HG03280 (cell line): ENCODE measurements around the gene APOC1.
A peak's percentile ranks its signal among the peaks of the same experiment; 100 is the strongest.
"Not testable (repeated sequence)": the region's sequence is repeated elsewhere in the genome, so short reads cannot be mapped to it uniquely, and the experiment has no call there.

ENCODE experiments used
- ATAC-seq: cut with Tn5 transposase; IDR thresholded peaks from one replicate; pipeline ENCODE4 v1.9.1; 2021; ENCODE audit warnings: mild to moderate bottlenecking, moderate library complexity; ENCODE audit not compliant: unreplicated experiment

APOC1 gene

GRCh38 chr19:44912854-44913253, 1.6 kb upstream of the APOC1 start:
- no peak for ATAC-seq

GRCh38 chr19:44913512-44914432, 636 bp upstream of the APOC1 start:
- not testable (repeated sequence) for ATAC-seq

DNA sequence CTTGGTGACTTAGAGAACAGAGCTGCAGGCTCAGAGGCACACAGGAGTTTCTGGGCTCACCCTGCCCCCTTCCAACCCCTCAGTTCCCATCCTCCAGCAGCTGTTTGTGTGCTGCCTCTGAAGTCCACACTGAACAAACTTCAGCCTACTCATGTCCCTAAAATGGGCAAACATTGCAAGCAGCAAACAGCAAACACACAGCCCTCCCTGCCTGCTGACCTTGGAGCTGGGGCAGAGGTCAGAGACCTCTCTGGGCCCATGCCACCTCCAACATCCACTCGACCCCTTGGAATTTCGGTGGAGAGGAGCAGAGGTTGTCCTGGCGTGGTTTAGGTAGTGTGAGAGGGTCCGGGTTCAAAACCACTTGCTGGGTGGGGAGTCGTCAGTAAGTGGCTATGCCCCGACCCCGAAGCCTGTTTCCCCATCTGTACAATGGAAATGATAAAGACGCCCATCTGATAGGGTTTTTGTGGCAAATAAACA, 9.9 kb downstream of the APOC1 start:
- ATAC-seq, result no peak

DNA sequence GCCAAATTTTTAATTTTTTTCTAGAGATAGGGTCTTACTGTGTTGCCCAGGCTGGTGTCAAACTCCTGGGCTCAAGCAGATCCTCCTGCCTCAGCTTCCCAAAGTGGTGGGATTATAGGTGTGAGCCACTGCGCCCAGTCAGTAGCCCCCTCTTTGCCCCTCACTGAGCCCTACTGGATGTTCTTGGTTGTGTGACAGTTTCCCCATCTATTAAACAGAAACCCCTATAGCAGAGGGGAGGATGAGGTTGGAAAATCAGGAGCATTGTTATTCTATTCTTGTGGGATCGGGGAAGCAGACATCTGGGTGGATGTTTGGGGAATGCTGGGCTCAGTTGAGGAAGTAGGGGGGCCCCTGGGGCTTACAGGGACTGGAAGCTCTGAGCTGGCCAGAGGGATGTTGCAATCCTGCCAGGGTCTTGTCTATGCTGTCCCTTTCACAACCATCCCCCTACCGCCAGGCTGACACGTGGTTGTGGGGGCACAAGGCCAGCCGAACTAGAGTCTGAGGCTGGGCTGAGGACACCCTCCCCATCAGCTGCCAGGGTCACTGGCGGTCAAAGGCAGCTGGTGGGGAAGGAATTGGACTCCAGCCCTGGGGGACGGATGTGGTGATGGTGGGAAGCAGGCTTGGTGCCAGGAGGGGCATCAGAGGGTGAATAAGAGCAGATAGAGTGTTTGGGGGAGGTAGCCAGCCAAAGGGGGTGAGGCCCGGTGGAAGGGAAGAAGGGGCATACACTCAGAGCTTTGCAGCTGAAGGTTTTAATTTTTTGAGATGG, 10.9 kb downstream of the APOC1 start:
- ATAC-seq, result no peak

- ATAC-seq, result not testable (repeated sequence)
These were observed 12.1 kb downstream of the APOC1 start for GRCh38 chr19:44926245-44927077.

DNA sequence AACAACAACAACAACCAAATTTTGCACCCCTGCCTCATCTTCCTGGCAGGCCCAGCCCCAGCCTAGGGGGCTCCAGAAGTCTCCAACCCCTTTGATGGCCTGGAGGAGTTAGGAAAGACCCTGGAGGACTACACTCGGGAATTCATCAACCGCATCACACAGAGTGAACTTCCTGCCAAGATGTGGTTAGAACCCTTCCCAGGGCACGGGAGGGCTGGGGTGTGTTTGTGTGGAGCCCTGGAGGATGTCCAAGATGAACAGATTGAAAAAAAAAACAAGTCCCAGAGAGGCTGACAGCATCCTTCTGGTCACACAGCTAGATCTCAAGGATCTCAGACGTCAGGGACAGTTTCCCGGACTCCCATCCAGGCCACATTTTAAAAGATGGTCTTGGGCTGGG, 13.3 kb downstream of the APOC1 start:
- no peak for ATAC-seq

- ATAC-seq, result no peak
These were observed 15.7 kb downstream of the APOC1 start for GRCh38 chr19:44930088-44930487.

DNA sequence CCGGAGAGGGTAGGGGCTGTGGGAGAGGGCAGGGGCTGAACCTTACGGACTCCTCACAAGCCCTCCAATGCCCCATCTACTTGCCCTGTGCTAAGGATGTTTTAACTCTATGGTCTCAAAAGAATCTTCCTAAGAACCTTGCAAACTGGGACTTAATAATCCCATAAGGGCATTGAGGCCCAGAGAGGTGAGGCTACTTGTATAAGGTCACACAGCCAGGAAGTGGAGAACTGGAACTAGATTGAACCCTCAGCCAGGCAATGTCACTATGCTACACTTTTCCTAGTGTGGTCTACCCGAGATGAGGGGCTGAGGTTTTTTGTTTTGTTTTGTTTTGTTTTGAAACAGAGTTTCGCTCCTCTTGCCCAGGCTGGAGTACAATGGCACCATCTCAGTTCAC, 17.1 kb downstream of the APOC1 start:
- no peak for ATAC-seq

DNA sequence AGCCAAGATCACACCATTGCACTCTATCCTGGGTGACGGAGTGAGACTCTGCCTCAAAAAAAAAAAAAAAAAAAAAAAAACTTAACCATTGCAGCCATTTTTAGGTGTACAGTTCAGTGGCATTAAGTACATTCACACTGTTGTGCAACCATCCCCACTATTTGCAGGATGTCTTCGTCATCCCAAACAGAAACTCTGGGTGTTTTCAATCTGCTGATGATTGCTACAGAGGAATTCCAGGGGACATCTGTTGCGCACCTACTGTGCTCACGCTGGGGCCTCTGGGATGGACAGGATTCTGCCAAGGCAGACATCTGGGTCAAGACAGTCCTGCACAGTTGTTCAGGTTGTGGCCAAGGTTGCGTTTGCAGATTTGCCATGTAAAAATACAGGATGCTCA, 25.3 kb downstream of the APOC1 start:
- no peak for ATAC-seq

- no peak for ATAC-seq
These were observed 27.7 kb downstream of the APOC1 start, which contains the start of gene APOC4 for GRCh38 chr19:44942067-44942571. APOC4 (plus strand) TSS chr19:44942237; CDS start chr19:44942278, 41 bp downstream.

- peak; percentile 79 for ATAC-seq
These were observed 29.4 kb downstream of the APOC1 start for GRCh38 chr19:44943801-44944249.

DNA sequence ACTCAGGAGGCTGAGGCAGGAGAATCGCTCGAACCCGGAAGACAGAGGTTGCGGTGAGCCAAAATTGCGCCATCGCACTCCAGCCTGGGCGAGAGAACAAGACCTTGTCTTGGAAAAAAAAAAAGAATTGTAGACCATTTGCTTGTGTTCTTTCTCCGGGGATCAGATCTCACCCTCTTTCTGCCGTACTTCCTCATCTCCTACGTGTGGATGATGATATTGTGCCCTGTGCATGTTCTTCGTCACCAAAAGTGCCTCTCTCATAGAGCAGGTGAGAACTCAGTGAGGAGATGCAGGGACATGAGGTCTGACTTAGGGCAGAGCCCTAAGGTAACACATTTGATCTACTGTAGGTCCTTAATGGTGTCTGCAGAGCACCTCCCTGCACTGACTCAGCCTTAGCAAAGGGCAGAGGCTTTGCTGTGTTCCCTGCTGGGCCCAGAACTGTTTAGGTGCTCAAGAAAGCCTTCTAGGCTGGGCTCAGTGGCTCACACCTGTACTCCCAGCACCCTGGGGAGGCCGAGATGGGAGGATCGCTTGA, 32.7 kb downstream of the APOC1 start:
- ATAC-seq, result no peak

GRCh38 chr19:44948237-44948636, 33.8 kb downstream of the APOC1 start:
- no peak for ATAC-seq

DNA sequence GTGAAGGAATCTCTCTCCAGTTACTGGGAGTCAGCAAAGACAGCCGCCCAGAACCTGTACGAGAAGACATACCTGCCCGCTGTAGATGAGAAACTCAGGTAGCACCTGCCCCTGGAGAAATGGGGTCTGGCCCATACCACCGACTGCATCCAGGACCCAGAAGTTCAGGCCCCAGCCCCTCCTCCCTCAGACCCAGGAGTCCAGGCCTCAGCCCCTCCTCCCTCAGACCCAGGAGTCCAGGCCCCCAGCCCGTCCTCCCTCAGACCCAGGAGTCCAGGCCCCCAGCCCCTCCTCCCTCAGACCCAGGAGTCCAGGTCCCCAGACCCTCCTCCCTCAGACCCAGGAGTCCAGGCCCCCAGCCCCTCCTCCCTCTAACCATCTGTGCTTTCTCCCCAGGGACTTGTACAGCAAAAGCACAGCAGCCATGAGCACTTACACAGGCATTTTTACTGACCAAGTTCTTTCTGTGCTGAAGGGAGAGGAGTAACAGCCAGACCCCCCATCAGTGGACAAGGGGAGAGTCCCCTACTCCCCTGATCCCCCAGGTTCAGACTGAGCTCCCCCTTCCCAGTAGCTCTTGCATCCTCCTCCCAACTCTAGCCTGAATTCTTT, 34.5 kb downstream of the APOC1 start:
- no peak for ATAC-seq

GRCh38 chr19:44949550-44949949, 35.1 kb downstream of the APOC1 start:
- no peak for ATAC-seq

GRCh38 chr19:44951179-44952159, 37.1 kb downstream of the APOC1 start:
- ATAC-seq, result no peak

- no peak for ATAC-seq
These were observed 39.9 kb downstream of the APOC1 start for GRCh38 chr19:44954278-44954648.

GRCh38 chr19:44954649-44955504, 40.5 kb downstream of the APOC1 start, which contains the start of gene CLPTM1:
CLPTM1 (plus strand) TSS chr19:44955380; CDS start chr19:44955396, 16 bp downstream.
- peak; percentile 86 for ATAC-seq
